HG03342 (cell line): ENCODE results near the gene CCDC7.
"Not testable (repeated sequence)": the region's sequence is repeated elsewhere in the genome, so short reads cannot be mapped to it uniquely, and the experiment has no call there.

ENCODE experiments used
- ATAC-seq: cut with Tn5 transposase; IDR thresholded peaks from one replicate; pipeline ENCODE4 v1.9.1; 2021; ENCODE audit warnings: mild to moderate bottlenecking, moderate library complexity; ENCODE audit not compliant: unreplicated experiment

The CCDC7 gene

DNA sequence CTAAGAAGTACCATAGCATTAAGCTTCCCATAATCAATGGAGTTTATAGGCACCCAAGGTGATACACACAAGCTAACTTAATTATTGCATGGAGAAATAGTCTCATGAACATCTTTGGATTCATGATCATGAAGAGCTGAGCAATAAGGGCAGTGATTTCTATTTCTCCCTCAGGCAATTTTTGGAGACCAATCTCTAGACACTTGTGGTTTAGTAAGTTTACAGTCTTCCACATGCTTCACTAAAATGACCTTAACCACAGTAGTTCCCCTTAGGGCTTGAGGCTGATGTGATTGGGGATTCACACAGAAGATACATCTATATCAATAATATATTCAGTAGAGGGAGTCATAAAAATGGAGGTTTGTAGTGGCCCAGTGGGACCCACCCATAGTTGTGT lies 241.2 kb downstream of the CCDC7 start:
- ATAC-seq, result no peak

GRCh38 chr10:32687546-32687945 lies 241.6 kb downstream of the CCDC7 start:
- ATAC-seq, result no peak

DNA sequence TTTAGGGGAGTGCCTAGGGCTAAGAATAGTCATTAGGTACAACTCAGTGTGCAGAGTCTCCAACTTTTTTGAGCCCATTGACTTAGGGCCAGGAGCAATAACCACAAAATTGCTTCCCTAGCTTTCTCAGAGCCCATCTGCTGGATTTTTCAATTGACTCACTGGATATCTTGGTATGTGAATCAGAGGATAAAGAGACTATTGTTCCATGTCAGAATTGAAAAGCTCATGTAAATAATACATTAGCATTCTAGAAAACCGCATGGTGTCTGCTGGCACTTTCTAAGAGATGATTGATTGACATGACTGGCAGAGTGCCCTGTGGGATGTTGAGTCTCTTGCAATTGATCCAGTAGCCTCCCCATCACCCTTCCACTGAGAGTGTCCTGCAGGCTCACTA lies 246.2 kb downstream of the CCDC7 start:
- ATAC-seq, result no peak

DNA sequence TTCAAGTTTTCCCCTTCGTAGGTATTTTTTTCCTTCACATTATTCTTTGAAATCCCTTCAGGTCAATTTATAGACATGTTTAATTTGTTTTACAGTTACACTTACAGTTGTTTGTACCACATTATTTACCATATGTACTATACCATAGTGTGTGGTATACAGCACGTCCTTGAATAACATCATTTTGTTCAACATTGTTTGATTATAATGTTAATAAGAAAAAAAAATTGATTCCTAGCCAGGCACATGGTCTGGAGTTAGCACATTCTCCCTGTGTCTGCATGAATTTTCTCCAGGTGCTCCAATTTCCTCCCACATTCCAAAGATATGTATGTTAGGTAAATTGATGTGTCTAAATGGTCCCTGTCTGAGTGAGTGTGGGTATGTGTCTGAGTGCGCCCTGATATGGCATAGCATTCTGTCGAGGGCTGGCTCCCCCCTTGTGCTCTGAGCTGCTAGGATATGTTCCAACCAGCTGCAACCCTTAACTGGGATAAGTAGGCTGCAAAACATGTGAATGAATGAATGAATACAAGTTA lies 247.6 kb downstream of the CCDC7 start:
- no peak for ATAC-seq

- not testable (repeated sequence) for ATAC-seq
Observed at GRCh38 chr10:32699683-32700082, 253.7 kb downstream of the CCDC7 start.

DNA sequence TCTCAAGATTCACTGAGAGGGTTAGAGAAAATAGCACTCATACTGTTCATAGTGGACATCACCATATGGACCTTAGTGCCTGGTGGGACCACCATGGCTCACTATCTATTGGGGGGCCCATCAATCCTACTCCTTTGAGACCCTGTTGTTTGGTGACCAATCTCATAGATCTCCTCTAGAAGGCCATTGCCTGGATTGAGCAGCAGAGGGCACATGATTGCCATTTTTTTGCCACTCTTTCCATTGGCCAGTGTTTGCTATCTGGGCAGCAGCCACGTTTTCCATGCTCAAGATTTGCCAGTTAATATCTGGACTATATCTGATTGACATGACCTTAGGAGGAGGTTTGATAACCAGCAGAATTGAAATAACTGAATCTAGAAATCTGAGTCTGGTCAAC lies 267.6 kb downstream of the CCDC7 start:
- ATAC-seq, result no peak

GRCh38 chr10:32731527-32731926 lies 285.6 kb downstream of the CCDC7 start:
- no peak for ATAC-seq

DNA sequence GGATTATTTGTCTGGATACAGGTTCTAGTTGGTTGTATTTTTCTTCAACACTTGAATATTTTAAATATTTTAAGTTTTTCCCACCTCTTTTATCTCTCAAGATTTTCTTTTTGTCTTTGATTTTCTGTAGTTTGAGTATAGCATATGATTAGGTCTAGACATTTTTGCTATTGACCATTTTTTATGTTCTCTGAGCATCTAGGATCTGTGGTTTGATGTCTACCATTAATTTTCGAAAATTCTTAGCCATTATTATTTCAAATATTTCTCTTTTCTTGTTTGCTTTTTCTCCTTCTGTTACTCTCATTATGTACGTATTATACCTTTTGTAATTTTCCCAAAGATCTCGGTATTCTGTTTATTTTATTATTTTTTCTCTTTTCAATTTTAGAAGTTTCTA lies 293.0 kb downstream of the CCDC7 start:
- no peak for ATAC-seq

DNA sequence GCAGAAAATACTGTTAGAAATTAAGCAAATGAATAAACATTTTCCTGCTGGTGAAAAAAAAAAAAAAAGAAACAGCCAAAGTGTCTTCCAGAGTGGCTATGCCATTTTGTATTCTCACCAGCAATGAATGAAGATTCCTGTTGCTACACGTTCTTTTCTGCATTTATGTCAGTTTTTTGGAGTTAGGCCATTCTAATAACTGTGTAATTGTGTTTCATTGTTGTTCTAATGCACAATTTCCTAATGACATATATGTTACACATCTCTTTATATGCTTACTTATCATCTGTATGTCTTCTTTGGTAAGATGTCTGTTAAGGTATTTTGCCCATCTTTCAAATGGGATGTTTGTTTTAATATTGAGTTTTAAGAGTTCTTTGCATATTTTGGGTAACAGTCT lies 298.4 kb downstream of the CCDC7 start:
- no peak for ATAC-seq

- ATAC-seq, result no peak
Observed at GRCh38 chr10:32746869-32747268, 300.9 kb downstream of the CCDC7 start.

DNA sequence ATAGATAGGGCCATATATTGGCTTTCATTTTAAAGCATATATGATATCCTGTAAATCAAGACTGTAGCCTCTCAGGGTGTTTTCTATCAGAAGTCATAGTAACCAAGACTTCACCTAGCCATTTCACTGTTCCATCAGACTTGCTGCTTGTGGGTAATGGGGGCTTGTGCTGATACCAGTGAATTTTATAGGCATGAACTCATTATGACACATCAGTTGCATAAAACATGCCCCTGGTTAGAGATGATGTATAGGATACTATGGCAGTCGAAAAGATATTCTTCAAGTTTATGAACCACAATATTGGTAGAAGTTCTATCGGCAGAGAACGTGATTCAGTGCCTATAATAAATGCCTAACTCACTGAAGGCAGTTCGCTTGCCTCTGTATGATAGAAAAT lies 305.6 kb downstream of the CCDC7 start:
- ATAC-seq, result no peak

GRCh38 chr10:32754900-32755299 lies 309.0 kb downstream of the CCDC7 start:
- not testable (repeated sequence) for ATAC-seq

GRCh38 chr10:32771217-32771616 lies 325.3 kb downstream of the CCDC7 start:
- ATAC-seq, result no peak

- no peak for ATAC-seq
Observed at GRCh38 chr10:32773105-32773504, 327.2 kb downstream of the CCDC7 start.

GRCh38 chr10:32786968-32787367 lies 341.0 kb downstream of the CCDC7 start:
- ATAC-seq, result no peak

GRCh38 chr10:32787690-32788284 lies 341.8 kb downstream of the CCDC7 start:
- no peak for ATAC-seq

DNA sequence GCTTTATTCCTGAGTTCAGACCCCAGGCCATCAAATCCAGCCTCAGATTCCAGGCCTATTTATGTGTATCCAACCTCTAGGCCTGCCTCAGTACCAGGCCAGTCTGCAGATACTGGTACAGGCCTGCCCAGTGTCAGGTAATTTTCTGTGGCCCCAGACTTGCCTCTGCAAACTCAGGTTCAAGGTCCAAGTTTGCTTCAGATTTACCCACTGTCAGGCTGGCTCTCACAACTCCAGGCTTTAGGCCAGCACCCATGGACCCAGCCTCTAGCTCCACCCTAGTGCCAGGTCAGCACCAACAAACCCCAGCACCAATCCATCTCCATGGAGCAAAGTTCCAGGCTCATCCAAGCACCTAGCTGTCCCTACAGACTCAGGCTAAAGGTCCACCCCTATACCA lies 342.4 kb downstream of the CCDC7 start:
- ATAC-seq, result no peak

DNA sequence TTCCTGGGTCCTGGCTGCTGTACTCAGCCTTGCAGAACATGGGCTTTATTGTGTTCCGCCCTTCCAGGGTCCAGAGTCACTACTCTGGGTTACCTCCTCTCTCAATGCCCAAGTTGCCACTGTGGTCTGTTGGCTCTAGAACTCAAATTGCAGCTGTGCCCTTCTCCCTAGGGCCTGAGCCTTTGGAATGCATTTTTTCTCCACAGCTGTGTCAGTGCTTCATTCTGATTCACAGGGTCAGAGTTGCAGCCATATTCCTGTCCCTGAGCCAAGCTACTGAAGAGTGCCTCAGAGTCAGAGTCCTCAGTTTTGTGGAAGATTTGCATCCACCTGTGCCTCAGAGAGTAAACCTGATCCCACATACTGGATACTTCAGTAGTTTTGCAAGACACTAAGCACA lies 344.5 kb downstream of the CCDC7 start:
- ATAC-seq, result no peak

DNA sequence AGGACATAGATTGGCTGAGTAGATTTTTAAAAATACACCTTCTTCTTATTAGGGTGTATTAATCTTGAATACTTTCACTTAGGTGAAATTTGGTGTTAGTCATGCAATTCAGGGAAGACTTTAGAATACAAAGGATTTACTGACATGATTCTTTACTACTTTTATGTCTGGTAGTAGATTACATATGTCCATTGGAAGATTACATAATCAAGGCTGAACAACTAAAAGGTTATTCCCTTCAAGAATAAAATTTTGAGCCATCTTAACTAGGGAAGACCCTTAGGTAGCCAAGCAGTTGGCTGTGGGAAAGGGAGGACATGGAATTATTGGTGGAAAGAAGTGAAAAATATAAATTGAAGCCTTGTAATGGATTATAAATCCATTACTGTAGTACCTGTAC lies 347.1 kb downstream of the CCDC7 start:
- ATAC-seq, result no peak

GRCh38 chr10:32795598-32796183 lies 349.8 kb downstream of the CCDC7 start:
- ATAC-seq, result peak; percentile 70

GRCh38 chr10:32797393-32797792 lies 351.5 kb downstream of the CCDC7 start:
- ATAC-seq, result not testable (repeated sequence)

DNA sequence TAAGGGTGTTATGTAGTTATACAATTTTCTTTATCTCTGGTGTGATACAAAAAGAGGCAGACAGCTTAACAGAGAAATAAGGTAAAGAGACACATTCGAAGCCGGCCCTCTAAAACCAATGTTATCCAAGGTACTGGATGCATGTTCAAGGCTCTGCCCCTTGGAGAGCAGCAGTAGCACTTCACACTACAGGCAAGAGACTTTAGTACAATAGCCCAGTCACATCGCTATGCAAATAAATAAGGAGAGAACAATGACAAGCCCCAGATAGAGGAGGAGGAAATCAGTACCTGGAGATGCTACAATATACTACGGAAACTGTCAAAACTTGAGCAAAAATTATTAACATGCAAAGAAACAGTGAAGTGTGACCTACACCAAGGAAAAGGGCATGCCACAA lies 401.0 kb downstream of the CCDC7 start:
- no peak for ATAC-seq

GRCh38 chr10:32851301-32851700 lies 405.4 kb downstream of the CCDC7 start:
- ATAC-seq, result no peak
